Liver (tissue), 2 donors: ENCODE results near the gene CABLES1.
"Not testable (repeated sequence)": the region's sequence is repeated elsewhere in the genome, so short reads cannot be mapped to it uniquely, and the experiment has no call there.

Source experiments
- JUND ChIP-seq, 2 donors: IDR thresholded peaks; 2 replicates each; pipeline ENCODE4 v1.6.1; 2016; ENCODE audit warnings: antibody characterized with exemption in 2 of 2
- RAD21 ChIP-seq, 2 donors: IDR thresholded peaks; 2 replicates each; pipeline ENCODE4 v1.6.1; 2016; ENCODE audit warnings: antibody characterized with exemption in 2 of 2, mild to moderate bottlenecking in 2 of 2
- TF ChIP-seq, protein P1 (sequence below): IDR thresholded peaks from 2 replicates; pipeline ENCODE4 v1.6.1; 2016; ENCODE audit warnings: antibody characterized with exemption
- donor health status: healthy.

DNA sequence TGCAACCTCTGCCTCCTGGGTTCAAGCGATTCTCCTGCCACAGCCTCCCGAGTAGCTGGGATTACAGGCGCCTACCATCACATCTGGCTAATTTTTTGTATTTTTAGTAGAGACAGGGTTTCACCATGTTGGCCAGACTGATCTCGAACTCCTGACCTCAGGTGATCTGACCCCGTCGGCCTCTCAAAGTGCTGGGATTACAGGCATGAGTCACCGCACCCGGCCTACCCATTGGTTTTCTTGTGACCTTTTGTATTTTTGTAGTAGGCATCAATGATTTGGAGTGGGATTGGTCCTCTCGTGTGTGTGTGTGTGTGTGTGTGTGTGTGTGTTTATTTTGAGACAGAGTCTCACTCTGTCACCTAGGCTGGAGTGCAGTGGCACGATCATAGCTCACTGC is 42.2 kb upstream of the CABLES1 start:
- TF ChIP-seq, protein P1, sequence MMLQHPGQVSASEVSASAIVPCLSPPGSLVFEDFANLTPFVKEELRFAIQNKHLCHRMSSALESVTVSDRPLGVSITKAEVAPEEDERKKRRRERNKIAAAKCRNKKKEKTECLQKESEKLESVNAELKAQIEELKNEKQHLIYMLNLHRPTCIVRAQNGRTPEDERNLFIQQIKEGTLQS, result not testable (repeated sequence)
- not testable (repeated sequence) for TF ChIP-seq RAD21, JUND (IDR thresholded peaks at IDR 0.05)
